GM12878 (cell line): ENCODE results near the gene MSLN. TPM values are rescaled to one million over a fixed set of nuclear protein-coding genes. Genes with fewer than 3 reads are reported as not detected.

Source experiments
- BHLHE40 ChIP-seq, 2 experiments: fragments of 450-650 bp in 1 of 2; IDR thresholded peaks; 2 replicates each; pipeline ENCODE4 v1.6.1; 2011 to 2017; ENCODE audit warnings: low read depth in 2 of 2, borderline replicate concordance in 1 of 2, improper control_type of control experiment in 1 of 2, low read length in 1 of 2, mild to moderate bottlenecking in 1 of 2
- IKZF2 ChIP-seq, 2 experiments: fragments of 450-650 bp; IDR thresholded peaks; 2 replicates each; pipeline ENCODE4 v1.6.1; 2017; ENCODE audit warnings: mild to moderate bottlenecking in 2 of 2, moderate library complexity in 2 of 2
- PML ChIP-seq: IDR thresholded peaks from 2 replicates; pipeline ENCODE4 v1.6.1; 2012; ENCODE audit warnings: low read length, inconsistent platforms
- POU2F2 ChIP-seq: IDR thresholded peaks from 3 replicates; pipeline ENCODE4 v1.6.1; 2011; ENCODE audit warnings: low read depth, mild to moderate bottlenecking, low read length, borderline replicate concordance
- SIN3A ChIP-seq: IDR thresholded peaks from 2 replicates; pipeline ENCODE4 v1.6.1; 2012; ENCODE audit warnings: low read depth, low read length, improper control_type of control experiment
- TAF1 ChIP-seq: IDR thresholded peaks from 2 replicates; pipeline ENCODE4 v1.6.1; 2011; ENCODE audit warnings: mild to moderate bottlenecking, low read depth, low read length, borderline replicate concordance
- polyA plus RNA-seq, 11 experiments: library from polyadenylated mRNA; depleted of rRNA in 4 of 11; unstranded in 6 of 11; stranded (reverse) in 5 of 11; fragments of >200 nt; fragmentation: Nextera tagmentation in 4 of 11; fragmentation: Illumina TruSeq in 1 of 11; extraction: Ambion mirVana in 4 of 11; extraction: Trizol in 1 of 11; gene quantifications; 1 replicate in 1 of 11; 2 replicates in 10 of 11; pipeline versions ENCODE4 v1.2.1 to v1.2.3, GENCODE V29; 2011 to 2016; ENCODE audit warnings: inconsistent platforms in 2 of 11, missing spikeins in 2 of 11, low read depth in 1 of 11
- total RNA-seq, 4 experiments: library from RNA; depleted of rRNA in 3 of 4; stranded (reverse); fragments of >200 nt in 3 of 4; fragmentation: Illumina TruSeq in 1 of 4; extraction: Trizol in 1 of 4; gene quantifications; 2 replicates each; pipeline versions ENCODE4 v1.2.1 to v1.2.3, GENCODE V29; 2013 to 2021
- TF ChIP-seq, protein P1 (sequence below): IDR thresholded peaks from 2 replicates; pipeline ENCODE4 v1.6.1; 2011; ENCODE audit warnings: borderline replicate concordance, low read depth, mild to moderate bottlenecking, moderate library complexity, low read length; ENCODE audit not compliant: insufficient read depth, poor library complexity, severe bottlenecking
- TF ChIP-seq, protein P2 (sequence below): fragments of 450-650 bp; IDR thresholded peaks from 2 replicates; pipeline ENCODE4 v1.6.1; 2017; ENCODE audit warnings: mild to moderate bottlenecking

Gene MSLN
- total and polyA plus RNA-seq, 10 of the 15 experiments (the other 5 are each of a cell fraction or from before 2014, with no cell fraction given), result 0.08 TPM; not detected in 9

DNA sequence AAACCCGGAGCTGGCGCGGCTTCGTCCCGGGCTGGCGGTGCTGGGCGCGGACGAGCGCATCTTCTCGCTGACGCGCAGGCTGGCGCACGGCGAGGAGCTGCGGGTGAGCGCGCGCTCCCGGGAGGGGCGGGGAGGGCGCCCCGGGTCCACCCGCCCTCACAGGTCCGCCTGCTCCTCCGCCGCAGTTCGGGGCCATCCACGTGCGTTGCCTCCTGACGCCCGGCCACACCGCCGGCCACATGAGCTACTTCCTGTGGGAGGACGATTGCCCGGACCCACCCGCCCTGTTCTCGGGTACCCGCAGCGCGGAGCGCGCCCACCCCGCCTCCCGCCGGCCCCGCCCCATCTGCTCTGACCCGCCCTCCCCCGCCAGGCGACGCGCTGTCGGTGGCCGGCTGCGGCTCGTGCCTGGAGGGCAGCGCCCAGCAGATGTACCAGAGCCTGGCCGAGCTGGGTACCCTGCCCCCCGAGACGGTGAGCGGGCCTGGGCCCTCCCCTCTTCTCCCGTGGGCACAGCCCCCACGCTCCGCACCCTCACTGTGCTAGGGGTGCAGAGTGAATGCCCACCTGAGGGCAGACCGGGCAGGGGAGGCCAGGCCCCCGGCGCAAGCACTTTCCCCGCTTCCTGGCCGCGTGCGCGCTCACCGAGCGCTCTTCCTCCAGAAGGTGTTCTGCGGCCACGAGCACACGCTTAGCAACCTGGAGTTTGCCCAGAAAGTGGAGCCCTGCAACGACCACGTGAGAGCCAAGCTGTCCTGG, 32.2 kb upstream of the MSLN start (continued):
- TF ChIP-seq, protein P1, sequence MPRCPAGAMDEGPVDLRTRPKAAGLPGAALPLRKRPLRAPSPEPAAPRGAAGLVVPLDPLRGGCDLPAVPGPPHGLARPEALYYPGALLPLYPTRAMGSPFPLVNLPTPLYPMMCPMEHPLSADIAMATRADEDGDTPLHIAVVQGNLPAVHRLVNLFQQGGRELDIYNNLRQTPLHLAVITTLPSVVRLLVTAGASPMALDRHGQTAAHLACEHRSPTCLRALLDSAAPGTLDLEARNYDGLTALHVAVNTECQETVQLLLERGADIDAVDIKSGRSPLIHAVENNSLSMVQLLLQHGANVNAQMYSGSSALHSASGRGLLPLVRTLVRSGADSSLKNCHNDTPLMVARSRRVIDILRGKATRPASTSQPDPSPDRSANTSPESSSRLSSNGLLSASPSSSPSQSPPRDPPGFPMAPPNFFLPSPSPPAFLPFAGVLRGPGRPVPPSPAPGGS, result no peak
- TF ChIP-seq PML (no peak), BHLHE40 (IDR thresholded peaks at IDR 0.05; ENCODE audit: borderline replicate concordance in 1 of 2, low read depth in 2 of 2, low read length in 1 of 2) (peak; percentile 79 to 93; a peak in 3 of 4 replicates), SIN3A (0 out of 2 replicates have a peak, but pooled peaks have one; percentile 45), IKZF2 (IDR thresholded peaks at IDR 0.05) (0 out of 4 replicates have a peak, but pooled peaks of 1 of the 2 experiments have one; percentile 7), POU2F2 (no peak; the same call in 2 of the 3 replicates), TAF1 (no peak)
- TF ChIP-seq, protein P2, sequence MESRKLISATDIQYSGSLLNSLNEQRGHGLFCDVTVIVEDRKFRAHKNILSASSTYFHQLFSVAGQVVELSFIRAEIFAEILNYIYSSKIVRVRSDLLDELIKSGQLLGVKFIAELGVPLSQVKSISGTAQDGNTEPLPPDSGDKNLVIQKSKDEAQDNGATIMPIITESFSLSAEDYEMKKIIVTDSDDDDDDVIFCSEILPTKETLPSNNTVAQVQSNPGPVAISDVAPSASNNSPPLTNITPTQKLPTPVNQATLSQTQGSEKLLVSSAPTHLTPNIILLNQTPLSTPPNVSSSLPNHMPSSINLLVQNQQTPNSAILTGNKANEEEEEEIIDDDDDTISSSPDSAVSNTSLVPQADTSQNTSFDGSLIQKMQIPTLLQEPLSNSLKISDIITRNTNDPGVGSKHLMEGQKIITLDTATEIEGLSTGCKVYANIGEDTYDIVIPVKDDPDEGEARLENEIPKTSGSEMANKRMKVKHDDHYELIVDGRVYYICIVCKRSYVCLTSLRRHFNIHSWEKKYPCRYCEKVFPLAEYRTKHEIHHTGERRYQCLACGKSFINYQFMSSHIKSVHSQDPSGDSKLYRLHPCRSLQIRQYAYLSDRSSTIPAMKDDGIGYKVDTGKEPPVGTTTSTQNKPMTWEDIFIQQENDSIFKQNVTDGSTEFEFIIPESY, result no peak
